ENCODE results near the gene RTF2.

GRCh38 chr20:56552911-56553629, 84.6 kb downstream of the RTF2 start:
- TF ChIP-seq, protein P1, sequence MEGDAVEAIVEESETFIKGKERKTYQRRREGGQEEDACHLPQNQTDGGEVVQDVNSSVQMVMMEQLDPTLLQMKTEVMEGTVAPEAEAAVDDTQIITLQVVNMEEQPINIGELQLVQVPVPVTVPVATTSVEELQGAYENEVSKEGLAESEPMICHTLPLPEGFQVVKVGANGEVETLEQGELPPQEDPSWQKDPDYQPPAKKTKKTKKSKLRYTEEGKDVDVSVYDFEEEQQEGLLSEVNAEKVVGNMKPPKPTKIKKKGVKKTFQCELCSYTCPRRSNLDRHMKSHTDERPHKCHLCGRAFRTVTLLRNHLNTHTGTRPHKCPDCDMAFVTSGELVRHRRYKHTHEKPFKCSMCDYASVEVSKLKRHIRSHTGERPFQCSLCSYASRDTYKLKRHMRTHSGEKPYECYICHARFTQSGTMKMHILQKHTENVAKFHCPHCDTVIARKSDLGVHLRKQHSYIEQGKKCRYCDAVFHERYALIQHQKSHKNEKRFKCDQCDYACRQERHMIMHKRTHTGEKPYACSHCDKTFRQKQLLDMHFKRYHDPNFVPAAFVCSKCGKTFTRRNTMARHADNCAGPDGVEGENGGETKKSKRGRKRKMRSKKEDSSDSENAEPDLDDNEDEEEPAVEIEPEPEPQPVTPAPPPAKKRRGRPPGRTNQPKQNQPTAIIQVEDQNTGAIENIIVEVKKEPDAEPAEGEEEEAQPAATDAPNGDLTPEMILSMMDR (IDR thresholded peaks at IDR 0.05), result no peak
- TF ChIP-seq EZH2 (IDR thresholded peaks at IDR 0.05), result no peak
